NCI-H510A treated with DMSO at 0.1 percent for 48 hours (cell line): ENCODE data around the gene R3HDM4.
"Not testable (repeated sequence)": the region's sequence is repeated elsewhere in the genome, so short reads cannot be mapped to it uniquely, and the experiment has no call there.

Experiments used
- DNase-seq: peaks from one replicate; lab custom pipeline; 2025; lab: John Stamatoyannopoulos, UW

Gene R3HDM4

DNA sequence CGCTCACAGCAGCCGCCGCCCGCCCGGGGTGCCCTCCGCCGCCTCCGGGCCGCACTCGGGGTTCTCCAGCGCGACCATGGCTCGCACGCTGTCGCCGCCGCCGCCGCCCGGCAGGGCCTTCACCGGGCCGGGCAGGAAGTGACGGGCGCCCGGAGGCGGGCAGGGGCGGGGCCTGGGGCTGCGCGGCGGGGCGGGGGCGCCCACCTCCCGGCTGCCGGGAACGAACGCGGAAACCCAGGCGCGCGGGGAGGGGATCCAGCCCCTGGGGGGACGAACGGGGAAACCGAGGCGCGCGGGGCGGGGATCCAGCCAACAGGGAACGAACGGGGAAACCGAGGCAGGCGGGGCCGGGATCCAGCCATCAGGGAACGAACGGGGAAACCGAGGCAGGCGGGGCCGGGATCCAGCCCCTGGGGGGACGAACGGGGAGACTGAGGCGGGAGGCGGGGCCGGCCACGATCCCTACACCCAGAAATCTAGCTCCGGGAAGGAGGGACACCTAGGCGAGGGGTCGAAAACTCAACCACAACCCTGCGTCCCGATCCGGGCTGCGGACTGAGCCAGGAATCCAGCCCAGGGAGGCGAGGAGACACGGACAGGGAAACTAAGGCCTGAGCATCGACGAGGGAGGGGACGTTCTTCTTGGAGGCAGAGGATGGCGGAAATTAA, at the start of gene R3HDM4:
Gene R3HDM4, minus strand, starts transcription at position 140 of the 669 bp plus-strand sequence. Its CDS starts 62 bp downstream, at position 78.
- DNase-seq = peak; percentile 27

DNA sequence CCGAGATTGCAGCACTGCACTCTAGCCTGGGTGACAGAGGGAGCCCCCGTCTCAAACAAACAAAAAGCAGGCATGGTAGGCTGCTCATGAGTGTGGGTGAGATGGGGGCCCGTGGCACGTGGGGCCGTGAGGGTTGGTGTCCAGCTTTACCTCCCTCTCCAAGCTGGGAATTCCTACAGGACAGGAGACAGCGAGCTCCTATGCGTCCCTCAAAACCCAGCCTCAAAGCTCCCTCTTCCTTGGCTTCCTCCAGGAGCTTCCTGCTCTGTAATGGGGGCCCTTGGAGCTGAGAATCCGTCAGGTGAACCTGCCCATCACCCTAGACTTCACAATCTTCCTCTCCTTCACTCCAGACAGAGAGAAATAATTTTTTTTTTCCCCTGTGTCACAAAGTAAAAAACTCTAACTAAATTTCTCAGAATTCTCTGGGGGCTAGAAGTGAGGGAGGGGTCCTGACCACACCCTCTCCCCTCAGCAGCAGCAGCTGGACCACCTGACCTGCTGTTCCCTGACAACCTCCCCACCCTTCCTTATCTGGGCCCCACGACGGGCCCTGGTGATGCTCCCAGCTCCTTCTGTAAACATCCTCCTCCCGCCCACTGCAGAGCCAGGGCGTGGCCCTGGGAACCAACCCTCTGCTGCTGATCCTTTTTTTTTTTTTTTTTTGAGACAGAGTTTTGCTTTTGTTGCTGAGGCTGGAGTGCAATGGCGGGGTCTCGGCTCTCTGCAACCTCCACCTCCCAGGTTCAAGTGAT, 49.0 kb upstream of the R3HDM4 start:
- DNase-seq = no peak

DNA sequence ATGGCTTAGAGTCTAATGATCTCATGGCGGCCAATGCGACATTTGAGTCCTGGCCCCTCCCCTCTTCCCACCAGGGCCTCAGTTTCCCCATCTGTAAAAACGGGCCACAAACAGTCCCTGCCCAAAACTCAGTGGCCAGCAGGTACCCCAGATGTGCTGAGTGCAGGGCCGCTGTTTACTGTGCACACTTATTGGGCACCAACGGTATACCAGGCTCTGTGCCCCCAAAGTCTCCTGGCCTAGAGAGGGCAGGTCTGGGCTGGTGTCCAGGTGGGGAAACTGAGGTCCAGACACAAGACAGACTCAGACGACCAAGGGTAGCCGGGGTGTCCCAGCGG, 47.6 kb upstream of the R3HDM4 start:
- no peak for DNase-seq

DNA sequence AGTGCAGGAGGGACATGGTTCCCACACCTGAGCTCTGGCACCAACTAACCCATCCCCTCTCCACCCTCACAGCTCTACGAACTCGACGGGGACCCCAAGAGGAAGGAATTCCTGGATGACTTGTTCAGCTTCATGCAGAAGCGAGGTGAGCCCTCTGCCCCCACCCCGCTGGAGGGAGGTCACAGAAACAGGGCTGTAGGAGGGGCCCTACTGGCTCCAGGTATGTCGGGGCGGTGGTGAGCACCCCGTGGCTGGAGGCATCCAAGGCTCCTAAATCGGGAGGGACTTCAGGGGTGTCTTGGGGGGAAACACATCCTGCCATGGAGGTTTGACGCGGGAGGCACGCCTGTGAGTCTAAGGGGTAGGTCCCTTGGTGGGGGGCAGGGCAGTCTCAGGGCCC, 47.0 kb upstream of the R3HDM4 start:
- no peak for DNase-seq

DNA sequence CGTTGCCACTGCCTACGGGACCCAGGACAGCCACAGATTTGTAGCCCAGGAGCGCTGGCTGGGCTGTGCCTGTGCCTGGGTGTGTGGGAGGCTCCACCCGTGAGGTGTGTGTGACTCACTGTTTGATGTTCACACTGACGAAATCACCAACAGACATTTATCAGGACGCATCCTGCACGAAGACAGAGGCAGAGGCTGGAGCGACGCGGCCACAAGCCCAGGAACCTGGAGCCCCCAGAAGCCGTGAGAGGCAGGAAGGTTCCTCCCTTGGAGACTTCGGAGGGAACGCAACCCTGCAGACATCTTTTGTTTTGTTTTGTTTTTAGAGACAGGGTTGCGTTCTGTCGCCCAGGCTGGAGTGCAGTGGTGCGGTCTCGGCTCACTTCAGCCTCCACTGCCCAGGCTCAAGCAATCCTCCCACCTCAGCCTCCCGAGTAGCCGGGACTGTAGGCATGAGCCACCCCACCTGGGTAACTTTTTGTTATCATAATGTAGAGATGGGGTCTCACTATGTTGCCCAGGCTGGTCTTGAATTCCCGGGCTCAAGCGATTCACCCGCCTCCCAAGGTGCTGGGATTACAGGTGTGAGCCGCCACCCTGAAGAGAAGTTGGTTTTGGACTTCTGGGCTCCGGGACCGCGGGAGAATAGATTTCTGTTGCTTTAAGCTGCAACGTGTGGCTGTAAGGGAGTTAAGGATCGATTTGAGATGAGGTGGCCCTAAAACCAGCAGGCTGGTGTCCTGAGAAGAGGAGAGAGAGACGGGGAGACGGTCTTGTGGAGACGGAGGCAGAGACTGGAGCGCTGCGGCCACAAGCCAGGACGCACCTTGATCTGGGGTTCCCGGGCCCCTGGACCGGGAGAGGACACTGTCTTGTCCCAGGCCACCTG, 46.2 kb upstream of the R3HDM4 start:
- no peak for DNase-seq

DNA sequence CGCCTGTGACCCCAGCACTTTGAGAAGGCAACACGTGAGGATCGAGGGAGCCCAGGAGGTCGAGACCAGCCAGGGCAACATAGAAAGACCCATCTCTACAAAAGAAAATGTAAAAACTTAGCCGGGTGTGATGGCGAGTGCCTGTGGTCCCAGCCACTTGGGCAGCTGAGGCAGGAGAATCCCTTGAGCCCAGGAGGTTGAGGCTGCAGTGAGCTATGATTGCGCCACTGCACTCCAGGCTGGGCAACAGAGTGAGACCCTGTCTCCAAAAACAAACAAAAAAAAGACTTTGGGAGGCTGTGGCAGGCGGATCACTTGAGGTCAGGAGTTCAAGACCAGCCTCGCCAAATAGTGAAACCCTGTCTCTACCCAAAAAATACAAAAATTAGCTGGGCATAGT, 44.6 kb upstream of the R3HDM4 start:
- DNase-seq = not testable (repeated sequence)

DNA sequence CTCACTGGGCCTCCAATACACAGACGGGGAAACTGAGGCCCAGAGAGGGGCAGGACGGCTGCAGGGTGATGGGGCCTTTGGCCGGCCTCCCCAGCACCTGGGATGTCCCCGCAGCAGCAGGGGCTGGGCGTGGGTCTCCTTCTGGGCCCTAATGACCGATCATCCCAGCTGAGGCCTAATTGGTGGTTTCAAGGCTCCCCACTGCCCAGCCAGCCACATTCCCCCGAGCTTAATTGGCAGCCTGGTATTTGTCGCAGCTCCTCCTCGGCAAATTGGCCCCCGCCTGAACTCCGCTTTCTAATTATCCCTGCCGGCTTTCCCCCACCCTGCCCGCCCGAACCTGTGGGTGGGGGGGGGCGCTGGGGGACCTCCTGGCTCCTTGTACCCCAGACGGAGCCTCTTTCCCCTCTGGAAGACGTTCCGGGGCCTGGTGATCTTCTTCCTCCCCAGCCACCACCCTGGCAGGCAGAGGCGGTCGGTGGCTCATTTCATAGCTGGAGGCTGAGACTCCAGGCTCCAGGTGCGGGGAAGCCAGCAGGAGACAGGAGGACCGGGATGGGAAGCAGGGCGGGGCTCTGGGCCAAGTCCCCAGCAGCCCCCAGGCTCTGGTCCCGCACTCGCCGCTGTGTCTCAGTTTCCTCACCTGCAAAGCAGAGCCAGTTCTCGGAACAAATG, 43.9 kb upstream of the R3HDM4 start:
- DNase-seq = no peak

DNA sequence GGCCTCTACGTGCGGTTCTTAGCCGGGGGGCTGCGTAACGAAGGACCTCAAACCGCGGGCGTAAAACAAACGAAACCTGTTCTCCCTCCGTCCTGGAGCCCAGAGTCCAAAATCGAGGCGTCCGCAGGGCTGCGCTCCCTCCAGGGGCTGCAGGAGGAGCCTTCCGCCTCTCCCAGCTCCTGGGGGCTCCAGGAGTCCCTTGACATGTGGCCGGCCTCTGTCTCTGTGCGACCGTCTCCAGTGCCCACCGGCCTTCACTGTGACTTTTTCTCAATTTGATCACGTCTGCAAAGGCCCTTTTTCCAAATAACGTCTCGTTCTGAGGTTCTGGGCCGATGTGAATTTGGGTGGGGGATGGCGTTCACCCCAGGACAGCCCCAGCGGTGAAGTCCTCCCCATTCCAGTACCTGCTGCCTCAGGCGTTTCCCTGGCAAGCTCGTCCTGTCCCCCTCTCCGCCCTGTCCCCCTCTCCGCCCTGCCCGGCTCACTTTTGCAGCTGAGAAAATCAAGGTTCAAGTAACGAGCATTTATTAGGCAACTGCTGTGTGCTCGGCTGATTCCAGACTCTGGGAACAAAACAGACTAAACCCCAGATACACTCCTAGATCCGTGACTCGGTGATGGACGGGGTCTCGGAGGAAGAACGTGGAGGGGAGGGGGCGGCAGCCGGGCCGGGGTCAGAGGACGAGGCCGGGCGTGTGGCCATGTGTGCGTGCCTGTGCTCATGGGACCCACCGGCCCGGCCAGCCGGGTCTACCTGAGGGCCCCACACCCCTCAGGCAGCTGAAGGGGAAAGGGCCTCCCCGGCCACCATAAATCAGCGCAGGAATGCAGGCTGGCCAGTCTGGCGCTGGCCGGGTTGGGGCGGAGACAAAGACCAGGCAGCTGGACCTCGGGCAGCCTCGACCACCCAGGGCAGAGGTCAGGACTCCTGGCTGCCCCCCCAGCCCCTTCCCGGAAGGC, 43.1 kb upstream of the R3HDM4 start:
- no peak for DNase-seq

DNA sequence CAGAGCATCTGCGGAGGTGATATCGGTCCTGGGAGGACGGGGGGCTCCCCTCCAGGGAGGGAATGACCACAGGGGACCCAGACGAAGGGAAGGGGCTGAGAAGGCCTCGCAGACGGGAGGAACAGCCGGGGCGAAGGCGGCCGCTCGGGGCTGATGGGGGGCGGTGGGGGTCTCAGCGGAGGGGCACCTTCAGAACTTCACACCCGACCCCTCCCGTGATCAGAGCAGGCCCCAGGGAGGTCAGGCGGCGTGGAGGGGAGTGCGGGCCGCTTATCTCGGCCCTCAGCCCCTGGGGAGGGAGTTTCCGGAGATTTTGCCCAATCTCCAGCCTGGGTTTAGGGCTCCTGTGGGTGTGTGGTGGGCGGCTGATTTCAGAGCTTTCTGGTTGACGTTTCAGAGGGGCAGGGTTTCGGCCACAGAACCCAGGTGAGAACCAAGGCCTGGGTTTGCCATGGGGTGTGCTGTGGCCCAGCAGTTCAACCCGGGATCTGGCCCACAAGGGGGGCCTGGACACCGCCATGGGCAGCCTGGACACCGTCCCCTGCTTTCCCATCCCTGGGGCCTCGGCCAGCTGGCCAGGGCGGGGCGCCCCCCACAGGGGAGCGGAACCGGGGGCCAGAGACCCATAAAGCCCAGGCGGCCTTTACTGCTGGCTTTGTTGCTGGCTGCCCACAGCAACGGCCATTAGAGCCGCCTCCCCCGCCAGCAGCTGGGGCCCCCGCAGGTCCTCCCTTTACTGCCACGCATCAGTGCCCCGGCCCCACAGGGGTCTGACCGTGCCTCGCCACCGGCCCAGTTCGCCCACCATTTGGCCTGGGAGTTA, 41.9 kb upstream of the R3HDM4 start:
- no peak for DNase-seq

DNA sequence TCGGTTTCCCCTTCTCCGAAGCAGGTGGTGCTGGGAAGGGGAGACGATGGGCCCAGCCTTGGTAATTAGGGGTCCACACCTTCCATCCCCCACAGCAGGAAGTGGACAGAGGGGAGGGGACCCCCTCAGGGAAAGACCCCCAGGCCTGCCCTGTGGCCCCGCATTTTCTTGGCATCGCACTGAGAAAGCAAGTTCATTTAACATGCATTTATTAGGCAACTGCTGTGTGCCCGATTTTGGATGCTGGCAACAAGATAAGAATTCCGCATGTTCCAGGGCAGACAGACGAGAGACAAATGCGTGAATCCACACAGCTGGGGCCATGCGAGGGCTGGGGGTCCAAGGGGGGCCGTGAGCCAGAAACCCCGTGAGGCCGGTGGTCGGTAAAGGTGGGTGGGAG, 41.3 kb upstream of the R3HDM4 start:
- DNase-seq = no peak

DNA sequence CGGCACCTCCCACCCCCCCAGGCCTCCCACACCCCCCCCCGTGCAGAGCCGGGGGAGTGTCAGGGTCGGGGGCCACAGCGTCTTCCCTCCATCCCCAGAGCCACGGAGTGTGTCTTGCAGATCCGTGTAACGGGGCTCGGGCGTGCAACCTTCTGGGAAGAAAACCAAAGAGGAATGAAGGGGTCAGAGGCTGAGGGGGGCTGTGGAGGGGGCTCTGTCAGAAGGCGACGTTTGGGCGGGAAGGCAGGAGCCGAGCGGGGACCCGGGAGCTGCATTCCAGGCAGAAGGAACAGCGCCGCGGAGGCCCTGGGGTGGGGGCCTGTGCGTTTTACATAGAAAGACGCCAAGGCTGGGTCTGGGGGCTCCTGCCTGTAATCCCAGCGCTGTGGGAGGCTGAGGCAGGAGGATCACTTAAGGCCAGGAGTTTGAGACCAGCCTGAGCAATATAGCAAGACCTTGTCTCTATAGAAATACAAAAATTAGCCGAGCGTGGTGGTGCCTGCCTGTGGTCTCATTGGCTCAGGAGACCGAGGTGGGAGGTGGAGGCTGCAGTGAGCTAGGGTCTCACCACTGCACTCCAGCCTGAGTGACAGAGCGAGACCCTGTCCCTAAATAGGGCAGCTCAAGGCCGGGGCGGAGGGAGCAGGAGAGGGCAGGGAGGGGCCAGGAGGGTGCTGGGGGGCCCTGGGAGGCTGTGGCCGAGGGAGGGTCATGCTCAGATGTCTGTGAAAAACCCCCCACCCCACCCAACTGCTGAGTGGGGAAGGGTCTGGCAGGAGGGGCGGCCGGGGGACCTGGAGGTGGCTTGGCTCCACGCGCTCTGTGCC, 40.6 kb upstream of the R3HDM4 start:
- DNase-seq = no peak

DNA sequence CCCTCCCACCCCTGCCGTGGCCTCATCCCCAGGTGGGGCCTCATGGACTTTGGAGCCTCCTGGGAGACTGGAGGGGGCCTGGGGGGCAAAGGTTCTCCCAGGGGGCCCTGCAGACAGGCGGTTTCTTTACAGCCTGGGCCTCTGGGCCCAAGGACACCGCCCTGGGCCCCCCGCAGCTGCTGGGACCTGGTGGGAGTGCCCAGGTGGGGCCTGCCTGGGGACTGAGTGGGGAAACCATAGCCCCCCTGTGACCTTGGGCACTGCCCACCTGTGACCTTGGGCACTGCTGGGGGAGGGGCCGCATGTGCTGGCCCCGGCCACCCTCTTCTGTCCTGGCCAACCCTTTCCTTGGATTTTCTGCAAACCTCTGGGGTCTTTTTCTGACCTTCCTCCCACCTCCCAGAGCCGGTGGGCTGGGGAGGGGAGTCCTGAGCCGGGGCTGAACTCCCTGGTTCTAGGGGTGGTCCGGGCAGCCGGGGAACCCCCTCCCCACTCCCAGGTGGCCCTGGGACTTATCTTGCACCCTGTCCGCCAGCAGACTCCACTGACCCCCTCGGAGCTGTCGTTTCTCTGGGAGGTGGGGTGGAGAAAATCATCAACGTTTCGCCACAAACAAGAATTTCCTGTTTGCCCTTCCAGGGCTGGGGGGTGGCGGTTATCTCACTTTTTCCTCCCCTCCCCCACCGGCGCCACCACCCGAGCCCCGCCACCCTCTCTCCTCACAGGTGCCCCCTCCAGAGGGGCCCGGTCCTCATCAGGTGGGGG, 39.8 kb upstream of the R3HDM4 start:
- DNase-seq = no peak

DNA sequence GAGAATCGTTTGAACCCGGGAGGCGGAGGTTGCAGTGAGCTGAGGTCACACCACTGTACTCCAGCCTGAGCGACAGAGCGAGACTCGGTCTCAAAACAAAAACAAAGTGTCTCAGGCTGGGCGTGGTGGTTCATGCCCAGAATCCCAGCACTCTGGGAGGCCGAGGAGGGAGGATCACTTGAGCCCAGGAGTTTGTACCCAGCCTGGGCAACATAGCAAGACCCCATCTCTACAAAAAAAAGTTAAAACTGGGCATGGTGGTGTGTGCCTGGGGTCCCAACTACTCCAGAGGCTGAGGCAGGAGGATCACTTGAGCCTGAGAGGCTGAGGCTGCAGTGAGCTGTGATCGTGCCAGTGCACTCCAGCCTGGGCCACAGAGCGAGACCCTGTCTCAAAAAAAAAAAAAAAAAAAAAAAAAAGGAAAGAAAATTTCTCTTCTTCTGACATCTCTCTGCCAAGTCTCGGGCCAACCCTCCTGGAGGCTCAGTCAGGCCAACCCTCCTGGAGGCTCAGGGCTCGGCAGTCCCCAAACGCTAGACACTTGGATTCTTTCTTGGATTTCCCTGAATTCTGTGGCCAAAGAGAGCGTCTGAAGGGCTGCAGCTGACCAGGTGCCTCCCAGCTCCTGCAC, 39.1 kb upstream of the R3HDM4 start:
- no peak for DNase-seq

DNA sequence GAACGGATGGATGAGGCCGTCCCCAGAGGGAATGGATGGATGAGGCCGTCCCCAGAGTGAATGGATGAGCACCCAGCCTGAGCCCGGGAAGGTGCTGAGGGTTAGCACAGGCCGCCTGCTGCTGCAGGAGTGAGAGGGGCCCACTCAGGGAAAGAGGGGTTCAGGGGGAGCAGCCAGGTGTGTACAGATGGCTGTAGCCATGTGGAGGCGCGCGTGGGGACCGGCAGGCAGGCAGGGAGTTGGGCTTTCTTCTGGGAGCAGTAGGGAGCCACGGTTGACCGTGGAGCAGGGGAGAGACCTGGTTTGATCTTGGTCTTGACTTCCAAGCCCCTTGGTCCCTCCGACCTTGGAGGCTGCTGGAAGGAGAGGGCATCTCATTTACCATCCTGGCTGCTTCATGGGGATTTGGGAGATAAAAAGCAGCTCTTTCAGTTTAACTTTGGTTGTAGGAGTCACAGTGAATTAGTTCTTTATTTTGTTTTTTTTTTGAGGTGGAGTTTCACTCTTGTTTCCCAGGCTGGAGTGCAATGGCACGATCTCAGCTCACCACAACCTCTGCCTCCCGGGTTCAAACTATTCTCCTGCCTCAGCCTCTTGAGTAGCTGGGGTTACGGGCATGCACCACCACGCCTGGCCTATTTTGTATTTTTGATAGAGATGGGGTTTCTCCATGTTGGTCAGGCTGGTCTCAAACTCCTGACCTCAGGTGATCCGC, 37.5 kb upstream of the R3HDM4 start:
- DNase-seq = no peak

DNA sequence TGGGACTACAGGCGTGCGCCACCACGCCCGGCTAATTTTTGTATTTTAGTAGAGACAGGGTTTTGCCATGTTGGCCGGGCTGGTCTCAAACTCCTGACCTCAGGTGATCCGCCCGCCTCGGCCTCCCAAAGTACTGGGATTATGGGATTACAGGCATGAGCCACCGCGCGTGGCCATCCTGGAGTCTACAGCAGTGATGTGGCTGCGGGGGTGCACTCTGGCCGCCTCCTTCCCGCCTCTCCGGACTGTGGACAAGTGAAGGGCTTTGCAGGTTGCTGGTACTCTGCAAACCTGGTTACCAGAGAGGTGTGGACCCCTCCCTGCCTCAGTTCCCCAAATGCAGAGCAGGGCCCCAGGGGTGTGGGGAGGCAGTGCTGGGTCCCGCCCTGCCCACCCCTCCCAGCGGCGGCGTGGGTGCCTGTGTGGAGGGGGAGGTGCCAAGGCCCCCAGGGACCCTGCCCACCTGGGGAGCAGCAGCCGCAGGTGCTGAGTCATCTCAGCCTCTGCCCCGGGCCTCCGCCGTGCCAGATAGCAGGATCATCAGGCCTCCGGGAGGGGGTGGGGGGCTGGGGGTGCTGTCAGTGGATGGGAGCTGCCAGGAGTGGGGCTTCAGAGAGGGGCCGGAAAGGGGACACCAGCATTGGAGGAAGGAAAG, 36.0 kb upstream of the R3HDM4 start:
- no peak for DNase-seq

DNA sequence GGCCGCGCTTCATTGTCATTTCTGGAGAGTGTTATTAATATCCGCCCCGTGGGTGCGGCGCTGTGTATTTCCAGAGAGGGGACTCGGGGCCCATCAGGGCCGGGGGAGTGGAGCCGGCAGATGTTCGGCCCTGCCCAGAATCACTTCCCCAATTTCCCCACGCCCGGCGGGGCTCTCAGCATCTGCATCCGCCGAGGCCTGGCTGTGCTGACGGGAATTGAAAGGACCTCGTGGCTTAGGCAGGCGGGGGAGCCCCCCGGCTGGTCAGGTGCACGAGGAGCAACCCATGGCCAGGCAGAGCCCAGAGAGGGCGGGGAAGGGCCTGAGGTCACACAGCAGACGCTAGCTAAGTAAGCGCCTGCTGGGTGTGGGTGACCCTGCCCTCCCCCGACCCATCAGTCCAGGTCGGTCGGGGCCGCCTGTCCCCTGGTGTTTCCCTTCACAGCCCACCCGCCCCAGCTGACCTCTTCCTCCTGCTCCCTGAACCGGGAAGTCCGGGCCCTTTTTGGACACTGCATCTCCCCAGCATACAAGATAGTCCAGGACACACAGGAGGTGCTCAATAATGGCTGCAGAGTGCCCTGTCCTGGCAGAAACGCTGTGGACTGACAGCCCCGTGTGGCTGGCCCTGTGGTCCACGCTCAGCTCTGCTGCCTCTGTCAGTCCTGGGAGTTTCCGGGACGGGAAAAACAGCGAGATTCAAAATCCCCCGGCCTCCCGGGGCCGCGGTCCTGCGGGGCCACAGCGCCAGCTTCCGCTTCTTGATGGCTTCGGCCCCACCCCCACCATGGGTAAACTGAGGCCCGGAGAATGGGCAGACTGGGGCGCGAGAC, 34.9 kb upstream of the R3HDM4 start:
- no peak for DNase-seq
